Caki2 (cell line): ENCODE data around the gene PPFIBP2. TPM values are rescaled to one million over a fixed set of nuclear protein-coding genes. Genes with fewer than 3 reads are reported as not detected.

Experiments used
- DNase-seq: peaks from one replicate; pipeline ENCODE4 v3.0.0-alpha.2; 2015; ENCODE audit warnings: low read depth
- in situ Hi-C: cut with HindIII; loops from 2 replicates; pipeline ENCODE4 v1.10.0; 2016; ENCODE audit warnings: low sequenced_read_pairs, low pct_unique_long_range_greater_than_20kb, mixed read lengths
- total RNA-seq: library from RNA; depleted of rRNA; stranded (reverse); fragments of >200 nt; shearing (Covaris generic); gene quantifications from 2 replicates; pipeline ENCODE4 v1.2.3, GENCODE V29; 2014; ENCODE audit warnings: low replicate concordance

Gene PPFIBP2
- total RNA-seq, 1 experiment from 2014 or later: 10.1 TPM

GRCh38 chr11:7630002-7630401, 116.2 kb downstream of the PPFIBP2 start:
- DNase-seq: no peak

GRCh38 chr11:7632211-7632610, 118.4 kb downstream of the PPFIBP2 start:
- no peak for DNase-seq
- in situ Hi-C loops: no loop called here

More at GRCh38 chr11:7630002-7630401, 116.2 kb downstream of the PPFIBP2 start:
- in situ Hi-C loops: no loop called here

- in situ Hi-C loops: no loop called here
- DNase-seq: no peak
Observed at GRCh38 chr11:7635137-7635536, 121.3 kb downstream of the PPFIBP2 start.

GRCh38 chr11:7635708-7636107, 121.9 kb downstream of the PPFIBP2 start:
- in situ Hi-C loops: no loop called here
- DNase-seq: peak; percentile 27

- in situ Hi-C loops: no loop called here
- DNase-seq: no peak
Observed at GRCh38 chr11:7636350-7636749, 122.6 kb downstream of the PPFIBP2 start.

- in situ Hi-C loops: no loop called here
- no peak for DNase-seq
Observed at GRCh38 chr11:7637447-7638157, 123.8 kb downstream of the PPFIBP2 start.

GRCh38 chr11:7638710-7639642, 125.2 kb downstream of the PPFIBP2 start:
- in situ Hi-C loops: no loop called here
- no peak for DNase-seq

GRCh38 chr11:7639643-7640025, 125.8 kb downstream of the PPFIBP2 start:
- DNase-seq: no peak
- in situ Hi-C loops: no loop called here

- in situ Hi-C loops: no loop called here
- peak; percentile 30 for DNase-seq
Observed at GRCh38 chr11:7640816-7641215, 127.0 kb downstream of the PPFIBP2 start.

- DNase-seq: no peak
- in situ Hi-C loops: no loop called here
Observed at GRCh38 chr11:7642747-7643146, 128.9 kb downstream of the PPFIBP2 start.

GRCh38 chr11:7643314-7643713, 129.5 kb downstream of the PPFIBP2 start:
- no peak for DNase-seq
- in situ Hi-C loops: no loop called here

- in situ Hi-C loops: no loop called here
- no peak for DNase-seq
Observed at GRCh38 chr11:7645206-7645605, 131.4 kb downstream of the PPFIBP2 start.

GRCh38 chr11:7646866-7647265, 133.1 kb downstream of the PPFIBP2 start:
- in situ Hi-C loops: no loop called here
- no peak for DNase-seq

GRCh38 chr11:7648264-7648663, 134.5 kb downstream of the PPFIBP2 start:
- in situ Hi-C loops: no loop called here
- DNase-seq: no peak

GRCh38 chr11:7651140-7651551, 137.3 kb downstream of the PPFIBP2 start:
- no peak for DNase-seq

GRCh38 chr11:7651700-7652099, 137.9 kb downstream of the PPFIBP2 start:
- no peak for DNase-seq
- in situ Hi-C loops: no loop called here

More at GRCh38 chr11:7651140-7651551, 137.3 kb downstream of the PPFIBP2 start:
- in situ Hi-C loops: no loop called here

- in situ Hi-C loops: no loop called here
- DNase-seq: no peak
Observed at GRCh38 chr11:7654195-7654705, 140.5 kb downstream of the PPFIBP2 start.

GRCh38 chr11:7655253-7656217, 141.7 kb downstream of the PPFIBP2 start:
- DNase-seq: no peak
- in situ Hi-C loops: no loop called here
